HL-60 (cell line): ENCODE measurements around the gene ZAR1.

Experiments
- DNase-seq, 2 experiments: peaks; one replicate each; pipeline ENCODE4 v3.0.0-alpha.2; 2010 to 2020; ENCODE audit warnings: low read depth in 1 of 2, low spot score in 1 of 2
- H3K27ac ChIP-seq: fragments of 250-450 bp; sonication (Bioruptor Pico); replicated peaks from 2 replicates; pipeline ENCODE4 v1.5.1; 2020; ENCODE audit warnings: mild to moderate bottlenecking, moderate library complexity
- H3K27me3 ChIP-seq: fragments of 250-450 bp; sonication (Bioruptor Pico); 2 replicates; pipeline ENCODE4 v1.5.1; 2021; ENCODE audit warnings: mild to moderate bottlenecking, moderate library complexity; ENCODE audit not compliant: insufficient read depth, poor library complexity, severe bottlenecking
- H3K4me3 ChIP-seq: replicated peaks from 2 replicates; pipeline ENCODE4 v1.5.1; 2011; ENCODE audit warnings: mild to moderate bottlenecking, control low read depth, low read length; ENCODE audit not compliant: insufficient read depth
- GABPA ChIP-seq: IDR thresholded peaks from 2 replicates; pipeline ENCODE4 v1.6.1; 2012; ENCODE audit warnings: low read depth
- POLR2AphosphoS5 ChIP-seq: IDR thresholded peaks from 2 replicates; pipeline ENCODE4 v1.6.1; 2012; ENCODE audit warnings: low read depth
- SPI1 ChIP-seq: IDR thresholded peaks from 2 replicates; pipeline ENCODE4 v1.6.1; 2012; ENCODE audit warnings: low read depth, mild to moderate bottlenecking, borderline replicate concordance
- TF ChIP-seq, protein P1 (sequence below): IDR thresholded peaks from one replicate; pipeline ENCODE4 v1.5.1; 2011; ENCODE audit warnings: low read length, control low read depth, inconsistent platforms; ENCODE audit not compliant: insufficient read depth
- TF ChIP-seq, protein P2 (sequence below): IDR thresholded peaks from 2 replicates; pipeline ENCODE4 v1.6.1; 2012; ENCODE audit warnings: low read depth; ENCODE audit not compliant: insufficient replicate concordance

Gene ZAR1

DNA sequence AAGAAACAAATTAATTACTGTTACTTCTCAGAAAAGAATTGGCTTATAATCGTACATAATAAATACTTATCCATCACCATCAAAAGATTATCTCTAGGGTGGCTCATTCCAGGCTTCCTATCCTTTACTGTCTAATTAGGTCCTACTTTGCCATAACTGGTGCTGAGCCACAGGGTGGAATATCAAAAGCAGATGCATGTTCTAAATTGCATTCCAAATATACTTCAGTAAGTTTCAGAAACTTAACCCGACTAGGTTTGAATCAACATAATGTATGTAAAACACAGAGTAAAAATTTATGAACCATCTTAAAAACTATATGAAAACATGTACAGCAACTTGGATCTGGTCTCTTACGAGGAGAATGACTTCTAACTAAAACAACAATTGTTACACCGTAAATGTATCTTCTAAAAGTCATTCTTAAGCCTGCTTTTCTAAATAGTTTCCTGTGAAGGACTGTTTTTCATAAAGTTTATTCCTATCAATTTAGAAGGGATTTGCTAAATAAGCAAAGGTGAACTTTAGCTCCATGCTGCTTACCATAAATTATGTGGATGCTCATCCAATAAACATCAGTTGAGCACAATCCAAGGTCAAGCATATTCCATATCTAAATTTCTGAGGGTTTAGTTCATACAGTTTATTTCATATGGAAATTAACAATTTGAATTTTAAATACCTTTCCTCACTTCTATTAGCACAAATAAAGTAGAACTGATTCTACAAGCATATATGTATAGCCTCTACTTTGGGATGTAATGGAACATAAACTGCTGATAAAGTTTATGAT is 13.4 kb downstream of the ZAR1 start:
- Histone ChIP-seq H3K4me3 (no peak overlapping the region), H3K27me3 (no peaks in the 10 kb centered on the region), H3K27ac (no peak overlapping the region)
- no peak for DNase-seq
- TF ChIP-seq POLR2AphosphoS5 (no peak), GABPA (no peak), SPI1 (no peak)
- TF ChIP-seq, protein P1, sequence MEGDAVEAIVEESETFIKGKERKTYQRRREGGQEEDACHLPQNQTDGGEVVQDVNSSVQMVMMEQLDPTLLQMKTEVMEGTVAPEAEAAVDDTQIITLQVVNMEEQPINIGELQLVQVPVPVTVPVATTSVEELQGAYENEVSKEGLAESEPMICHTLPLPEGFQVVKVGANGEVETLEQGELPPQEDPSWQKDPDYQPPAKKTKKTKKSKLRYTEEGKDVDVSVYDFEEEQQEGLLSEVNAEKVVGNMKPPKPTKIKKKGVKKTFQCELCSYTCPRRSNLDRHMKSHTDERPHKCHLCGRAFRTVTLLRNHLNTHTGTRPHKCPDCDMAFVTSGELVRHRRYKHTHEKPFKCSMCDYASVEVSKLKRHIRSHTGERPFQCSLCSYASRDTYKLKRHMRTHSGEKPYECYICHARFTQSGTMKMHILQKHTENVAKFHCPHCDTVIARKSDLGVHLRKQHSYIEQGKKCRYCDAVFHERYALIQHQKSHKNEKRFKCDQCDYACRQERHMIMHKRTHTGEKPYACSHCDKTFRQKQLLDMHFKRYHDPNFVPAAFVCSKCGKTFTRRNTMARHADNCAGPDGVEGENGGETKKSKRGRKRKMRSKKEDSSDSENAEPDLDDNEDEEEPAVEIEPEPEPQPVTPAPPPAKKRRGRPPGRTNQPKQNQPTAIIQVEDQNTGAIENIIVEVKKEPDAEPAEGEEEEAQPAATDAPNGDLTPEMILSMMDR = no peak
- TF ChIP-seq, protein P2, sequence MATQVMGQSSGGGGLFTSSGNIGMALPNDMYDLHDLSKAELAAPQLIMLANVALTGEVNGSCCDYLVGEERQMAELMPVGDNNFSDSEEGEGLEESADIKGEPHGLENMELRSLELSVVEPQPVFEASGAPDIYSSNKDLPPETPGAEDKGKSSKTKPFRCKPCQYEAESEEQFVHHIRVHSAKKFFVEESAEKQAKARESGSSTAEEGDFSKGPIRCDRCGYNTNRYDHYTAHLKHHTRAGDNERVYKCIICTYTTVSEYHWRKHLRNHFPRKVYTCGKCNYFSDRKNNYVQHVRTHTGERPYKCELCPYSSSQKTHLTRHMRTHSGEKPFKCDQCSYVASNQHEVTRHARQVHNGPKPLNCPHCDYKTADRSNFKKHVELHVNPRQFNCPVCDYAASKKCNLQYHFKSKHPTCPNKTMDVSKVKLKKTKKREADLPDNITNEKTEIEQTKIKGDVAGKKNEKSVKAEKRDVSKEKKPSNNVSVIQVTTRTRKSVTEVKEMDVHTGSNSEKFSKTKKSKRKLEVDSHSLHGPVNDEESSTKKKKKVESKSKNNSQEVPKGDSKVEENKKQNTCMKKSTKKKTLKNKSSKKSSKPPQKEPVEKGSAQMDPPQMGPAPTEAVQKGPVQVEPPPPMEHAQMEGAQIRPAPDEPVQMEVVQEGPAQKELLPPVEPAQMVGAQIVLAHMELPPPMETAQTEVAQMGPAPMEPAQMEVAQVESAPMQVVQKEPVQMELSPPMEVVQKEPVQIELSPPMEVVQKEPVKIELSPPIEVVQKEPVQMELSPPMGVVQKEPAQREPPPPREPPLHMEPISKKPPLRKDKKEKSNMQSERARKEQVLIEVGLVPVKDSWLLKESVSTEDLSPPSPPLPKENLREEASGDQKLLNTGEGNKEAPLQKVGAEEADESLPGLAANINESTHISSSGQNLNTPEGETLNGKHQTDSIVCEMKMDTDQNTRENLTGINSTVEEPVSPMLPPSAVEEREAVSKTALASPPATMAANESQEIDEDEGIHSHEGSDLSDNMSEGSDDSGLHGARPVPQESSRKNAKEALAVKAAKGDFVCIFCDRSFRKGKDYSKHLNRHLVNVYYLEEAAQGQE = no peak

DNA sequence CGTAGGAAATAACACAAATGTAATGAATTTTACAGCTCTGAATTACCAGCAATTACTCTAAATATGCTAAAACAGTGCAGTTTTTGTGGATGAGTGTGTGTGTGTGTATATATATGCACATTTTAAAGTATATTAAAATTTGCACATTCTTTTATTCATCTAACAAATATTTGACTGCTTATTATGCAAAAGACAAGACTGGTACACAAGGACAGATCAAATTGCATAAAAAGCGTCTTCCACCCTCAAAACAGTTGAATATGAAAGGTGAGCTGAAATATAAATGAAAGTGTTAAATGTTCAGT is 13.9 kb downstream of the ZAR1 start:
- DNase-seq = no peak
- no peaks in the 10 kb centered on the region for H3K27me3 ChIP-seq

DNA sequence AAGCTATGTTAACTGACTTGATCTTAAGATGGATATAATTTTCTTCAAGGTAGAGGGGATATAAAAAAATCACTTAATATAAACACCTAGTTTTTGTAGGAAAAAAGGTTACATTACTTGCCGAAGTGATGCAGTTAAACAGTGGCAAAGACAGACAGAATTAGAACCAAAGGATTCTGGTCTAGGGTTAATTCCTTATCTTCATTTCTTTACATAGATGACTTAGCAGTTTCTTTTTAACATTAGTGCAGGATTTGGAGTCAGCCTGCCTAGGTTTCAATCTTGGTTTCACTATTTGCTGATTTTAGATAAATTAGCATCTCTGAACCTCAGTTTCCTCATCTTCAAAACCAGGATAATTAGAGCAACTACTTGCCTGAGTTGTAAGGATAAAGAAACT is 14.3 kb downstream of the ZAR1 start:
- Histone ChIP-seq H3K27ac (no peak overlapping the region), H3K27me3 (no peaks in the 10 kb centered on the region), H3K4me3 (no peak overlapping the region)
- no peak for DNase-seq
- TF ChIP-seq, protein P2 = no peak
- TF ChIP-seq SPI1 (no peak), GABPA (no peak), POLR2AphosphoS5 (no peak)
- TF ChIP-seq, protein P1 = no peak

More for the DNA sequence above, 13.9 kb downstream of the ZAR1 start:
- no peak overlapping the region for H3K4me3 ChIP-seq
- no peak overlapping the region for H3K27ac ChIP-seq
- TF ChIP-seq, protein P2 = no peak
- TF ChIP-seq GABPA (no peak), SPI1 (no peak), POLR2AphosphoS5 (no peak)
- TF ChIP-seq, protein P1 = no peak
